ENCODE measurements around the gene ELN.

GRCh38 chr7:74069790-74070618 lies 42.0 kb downstream of the ELN start:
- TF ChIP-seq, protein P1, sequence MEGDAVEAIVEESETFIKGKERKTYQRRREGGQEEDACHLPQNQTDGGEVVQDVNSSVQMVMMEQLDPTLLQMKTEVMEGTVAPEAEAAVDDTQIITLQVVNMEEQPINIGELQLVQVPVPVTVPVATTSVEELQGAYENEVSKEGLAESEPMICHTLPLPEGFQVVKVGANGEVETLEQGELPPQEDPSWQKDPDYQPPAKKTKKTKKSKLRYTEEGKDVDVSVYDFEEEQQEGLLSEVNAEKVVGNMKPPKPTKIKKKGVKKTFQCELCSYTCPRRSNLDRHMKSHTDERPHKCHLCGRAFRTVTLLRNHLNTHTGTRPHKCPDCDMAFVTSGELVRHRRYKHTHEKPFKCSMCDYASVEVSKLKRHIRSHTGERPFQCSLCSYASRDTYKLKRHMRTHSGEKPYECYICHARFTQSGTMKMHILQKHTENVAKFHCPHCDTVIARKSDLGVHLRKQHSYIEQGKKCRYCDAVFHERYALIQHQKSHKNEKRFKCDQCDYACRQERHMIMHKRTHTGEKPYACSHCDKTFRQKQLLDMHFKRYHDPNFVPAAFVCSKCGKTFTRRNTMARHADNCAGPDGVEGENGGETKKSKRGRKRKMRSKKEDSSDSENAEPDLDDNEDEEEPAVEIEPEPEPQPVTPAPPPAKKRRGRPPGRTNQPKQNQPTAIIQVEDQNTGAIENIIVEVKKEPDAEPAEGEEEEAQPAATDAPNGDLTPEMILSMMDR (IDR thresholded peaks at IDR 0.05), result no peak
- TF ChIP-seq POLR2AphosphoS5 (IDR thresholded peaks at IDR 0.05; ENCODE audit: low read depth, low read length) (no peak), SIN3A (IDR thresholded peaks at IDR 0.05; ENCODE audit: borderline replicate concordance, insufficient read depth, low read depth, low read length) (no peak), TCF7L2 (IDR thresholded peaks at IDR 0.05; ENCODE audit: low read depth, low read length) (no peak)
- TF ChIP-seq, protein P2, sequence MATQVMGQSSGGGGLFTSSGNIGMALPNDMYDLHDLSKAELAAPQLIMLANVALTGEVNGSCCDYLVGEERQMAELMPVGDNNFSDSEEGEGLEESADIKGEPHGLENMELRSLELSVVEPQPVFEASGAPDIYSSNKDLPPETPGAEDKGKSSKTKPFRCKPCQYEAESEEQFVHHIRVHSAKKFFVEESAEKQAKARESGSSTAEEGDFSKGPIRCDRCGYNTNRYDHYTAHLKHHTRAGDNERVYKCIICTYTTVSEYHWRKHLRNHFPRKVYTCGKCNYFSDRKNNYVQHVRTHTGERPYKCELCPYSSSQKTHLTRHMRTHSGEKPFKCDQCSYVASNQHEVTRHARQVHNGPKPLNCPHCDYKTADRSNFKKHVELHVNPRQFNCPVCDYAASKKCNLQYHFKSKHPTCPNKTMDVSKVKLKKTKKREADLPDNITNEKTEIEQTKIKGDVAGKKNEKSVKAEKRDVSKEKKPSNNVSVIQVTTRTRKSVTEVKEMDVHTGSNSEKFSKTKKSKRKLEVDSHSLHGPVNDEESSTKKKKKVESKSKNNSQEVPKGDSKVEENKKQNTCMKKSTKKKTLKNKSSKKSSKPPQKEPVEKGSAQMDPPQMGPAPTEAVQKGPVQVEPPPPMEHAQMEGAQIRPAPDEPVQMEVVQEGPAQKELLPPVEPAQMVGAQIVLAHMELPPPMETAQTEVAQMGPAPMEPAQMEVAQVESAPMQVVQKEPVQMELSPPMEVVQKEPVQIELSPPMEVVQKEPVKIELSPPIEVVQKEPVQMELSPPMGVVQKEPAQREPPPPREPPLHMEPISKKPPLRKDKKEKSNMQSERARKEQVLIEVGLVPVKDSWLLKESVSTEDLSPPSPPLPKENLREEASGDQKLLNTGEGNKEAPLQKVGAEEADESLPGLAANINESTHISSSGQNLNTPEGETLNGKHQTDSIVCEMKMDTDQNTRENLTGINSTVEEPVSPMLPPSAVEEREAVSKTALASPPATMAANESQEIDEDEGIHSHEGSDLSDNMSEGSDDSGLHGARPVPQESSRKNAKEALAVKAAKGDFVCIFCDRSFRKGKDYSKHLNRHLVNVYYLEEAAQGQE (IDR thresholded peaks at IDR 0.05; ENCODE audit: insufficient read depth in 1 of 2, low read depth in 2 of 2, low read length in 1 of 2), result no peak
